ENCODE measurements around the gene METTL21A. TPM values are rescaled to one million over a fixed set of nuclear protein-coding genes. Genes with fewer than 3 reads are reported as not detected.

Gene METTL21A
- total RNA-seq, 2 donors from 2014 or later = 5.3 to 17.4 TPM

DNA sequence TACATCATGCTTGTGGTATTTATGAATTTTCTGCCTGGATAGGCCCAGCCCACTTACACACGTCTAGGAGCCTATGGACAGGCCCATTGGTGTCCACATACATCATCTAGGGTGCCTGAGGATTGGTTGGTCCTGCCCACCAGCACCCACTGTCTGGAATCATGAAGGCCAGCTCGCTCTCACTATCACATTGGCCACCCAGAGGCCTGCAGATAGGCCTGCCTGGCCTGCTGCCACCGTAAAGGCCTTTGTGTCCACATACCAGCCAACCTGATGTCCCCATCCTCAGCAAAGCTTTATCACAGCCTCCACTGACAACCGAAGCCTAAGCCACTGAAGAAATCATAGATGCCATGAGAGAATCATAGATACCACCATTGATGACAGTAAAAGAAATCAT lies 40.2 kb downstream of the METTL21A start:
- intact Hi-C loops (cut with DNase I) = no loop called here
- H3K27ac ChIP-seq = no peak overlapping the region
- no peak overlapping the region for H3K4me3 ChIP-seq
- no peaks in the 10 kb centered on the region for H3K27me3 ChIP-seq
- no peak for DNase-seq
- no peaks in the 10 kb centered on the region for H3K4me1 ChIP-seq
- no peaks in the 10 kb centered on the region for H3K9me3 ChIP-seq
- TF ChIP-seq, protein P1, sequence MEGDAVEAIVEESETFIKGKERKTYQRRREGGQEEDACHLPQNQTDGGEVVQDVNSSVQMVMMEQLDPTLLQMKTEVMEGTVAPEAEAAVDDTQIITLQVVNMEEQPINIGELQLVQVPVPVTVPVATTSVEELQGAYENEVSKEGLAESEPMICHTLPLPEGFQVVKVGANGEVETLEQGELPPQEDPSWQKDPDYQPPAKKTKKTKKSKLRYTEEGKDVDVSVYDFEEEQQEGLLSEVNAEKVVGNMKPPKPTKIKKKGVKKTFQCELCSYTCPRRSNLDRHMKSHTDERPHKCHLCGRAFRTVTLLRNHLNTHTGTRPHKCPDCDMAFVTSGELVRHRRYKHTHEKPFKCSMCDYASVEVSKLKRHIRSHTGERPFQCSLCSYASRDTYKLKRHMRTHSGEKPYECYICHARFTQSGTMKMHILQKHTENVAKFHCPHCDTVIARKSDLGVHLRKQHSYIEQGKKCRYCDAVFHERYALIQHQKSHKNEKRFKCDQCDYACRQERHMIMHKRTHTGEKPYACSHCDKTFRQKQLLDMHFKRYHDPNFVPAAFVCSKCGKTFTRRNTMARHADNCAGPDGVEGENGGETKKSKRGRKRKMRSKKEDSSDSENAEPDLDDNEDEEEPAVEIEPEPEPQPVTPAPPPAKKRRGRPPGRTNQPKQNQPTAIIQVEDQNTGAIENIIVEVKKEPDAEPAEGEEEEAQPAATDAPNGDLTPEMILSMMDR (IDR thresholded peaks at IDR 0.05) = no peak
- TF ChIP-seq POLR2A (IDR thresholded peaks at IDR 0.05) = no peak
- peaks cover 0 to 13% of the 10 kb centered on the region in 2 donors for H3K36me3 ChIP-seq (replicated peaks in 1 of 2; ENCODE audit: insufficient read depth in 1 of 2, low read depth in 2 of 2)
- no peak for ATAC-seq
- WGBS, 2 donors = 89 to 96% methylated on average over 4 of the region's 4 CpGs

DNA sequence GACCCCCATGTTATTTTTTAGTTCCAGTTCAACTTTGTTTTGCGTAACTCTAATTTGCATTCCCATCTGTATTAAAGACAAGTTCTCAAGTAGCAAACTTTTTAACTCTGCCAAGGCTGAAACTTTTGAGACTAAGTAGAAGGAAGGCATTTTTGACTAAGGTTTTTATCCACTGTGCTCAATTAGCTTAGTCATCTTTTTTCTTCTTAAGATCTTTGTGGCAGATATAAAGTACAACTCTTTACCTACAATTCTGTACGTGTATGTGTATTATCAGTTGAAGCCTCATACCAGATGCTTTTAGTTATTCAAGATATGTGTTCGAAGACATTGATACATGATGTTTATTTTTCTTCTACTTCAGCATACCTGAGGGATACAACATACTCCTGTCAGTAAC lies 53.8 kb downstream of the METTL21A start:
- 56 to 64% methylated on average over 3 of the region's 3 CpGs for WGBS, 2 donors
- H3K4me3 ChIP-seq = no peak overlapping the region
- no peaks in the 10 kb centered on the region for H3K27me3 ChIP-seq
- no peak for TF ChIP-seq POLR2A (IDR thresholded peaks at IDR 0.05)
- TF ChIP-seq, protein P1 (IDR thresholded peaks at IDR 0.05) = no peak
- H3K36me3 ChIP-seq (replicated peaks in 1 of 2; ENCODE audit: insufficient read depth in 1 of 2, low read depth in 2 of 2) = peaks cover 3 to 13% of the 10 kb centered on the region in 2 donors
- H3K9me3 ChIP-seq = no peaks in the 10 kb centered on the region
- DNase-seq (no peak), ATAC-seq (no peak)
- no peaks in the 10 kb centered on the region for H3K4me1 ChIP-seq
- intact Hi-C loops (cut with DNase I) = no loop called here
- H3K27ac ChIP-seq = no peak overlapping the region

DNA sequence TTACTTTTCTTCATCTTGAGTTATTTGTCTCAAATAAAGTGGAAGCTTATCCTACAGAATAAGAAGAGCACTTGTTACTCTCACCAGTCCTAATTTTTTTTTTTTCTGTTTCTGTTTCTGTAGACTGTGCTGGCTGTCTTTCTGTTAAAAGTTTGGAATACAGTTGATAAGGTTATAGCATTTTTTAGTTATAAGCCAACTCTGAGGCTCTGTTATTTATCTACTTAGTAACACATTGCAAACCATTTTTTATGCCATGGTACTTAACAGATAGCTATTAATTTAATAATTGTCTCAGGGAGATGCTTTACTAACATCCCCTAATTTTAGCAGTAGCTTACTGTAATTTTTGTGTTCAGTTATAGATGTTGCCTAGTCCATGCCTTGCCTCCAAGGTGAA lies 57.5 kb downstream of the METTL21A start:
- Histone ChIP-seq H3K9me3 (no peaks in the 10 kb centered on the region), H3K27ac (no peak overlapping the region), H3K27me3 (no peaks in the 10 kb centered on the region), H3K4me1 (no peaks in the 10 kb centered on the region), H3K36me3 (replicated peaks in 1 of 2; ENCODE audit: insufficient read depth in 1 of 2, low read depth in 2 of 2) (peaks cover 3 to 7% of the 10 kb centered on the region in 2 donors), H3K4me3 (no peak overlapping the region)
- no peak for DNase-seq
- no peak for ATAC-seq
- intact Hi-C loops (cut with DNase I) = no loop called here
- no peak for TF ChIP-seq POLR2A (IDR thresholded peaks at IDR 0.05)
- TF ChIP-seq, protein P1 (IDR thresholded peaks at IDR 0.05) = no peak

DNA sequence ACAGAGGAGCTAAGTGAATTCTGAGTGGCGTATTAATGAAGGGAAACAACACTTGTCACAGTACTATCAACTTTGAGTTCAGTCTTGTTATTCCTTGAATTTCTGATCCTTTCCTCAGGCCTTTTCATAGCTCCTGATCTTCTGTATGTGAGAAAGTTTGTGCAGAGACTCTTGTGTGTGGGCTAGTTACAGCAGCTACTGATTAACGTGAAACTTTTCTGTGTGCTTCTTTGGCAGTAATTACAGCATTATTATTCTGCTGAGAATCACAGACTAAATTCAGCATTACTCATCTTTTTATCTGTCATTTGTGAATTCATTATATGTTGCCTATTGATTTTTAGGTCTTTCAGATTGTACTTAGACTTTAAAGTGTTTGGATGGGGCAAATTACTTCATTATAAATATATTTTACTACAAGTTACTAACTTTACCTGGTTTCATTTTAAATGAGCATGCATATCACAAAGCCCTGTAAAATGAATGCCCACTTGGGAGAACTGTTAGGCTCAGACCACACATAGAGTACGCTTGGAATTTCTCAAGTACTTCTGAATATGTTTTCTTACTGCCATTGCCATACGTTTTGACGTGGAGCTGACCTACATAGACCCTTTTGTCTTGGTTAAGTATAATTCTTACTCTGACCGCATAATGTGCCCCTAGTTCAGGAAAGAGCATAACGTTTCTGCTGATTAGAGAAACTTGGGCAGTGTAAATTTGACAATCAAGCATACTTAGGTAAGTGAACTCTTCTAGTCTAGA lies 59.3 kb downstream of the METTL21A start:
- intact Hi-C loops (cut with DNase I) = no loop called here
- H3K4me3 ChIP-seq = no peak overlapping the region
- ATAC-seq (no peak), DNase-seq (no peak)
- H3K9me3 ChIP-seq = no peaks in the 10 kb centered on the region
- no peak for TF ChIP-seq POLR2A (IDR thresholded peaks at IDR 0.05)
- TF ChIP-seq, protein P1 (IDR thresholded peaks at IDR 0.05) = no peak
- H3K4me1 ChIP-seq = no peaks in the 10 kb centered on the region
- 77 to 84% methylated on average over 7 of the region's 7 CpGs for WGBS, 2 donors
- peaks cover 0 to 3% of the 10 kb centered on the region in 2 donors for H3K36me3 ChIP-seq (replicated peaks in 1 of 2; ENCODE audit: insufficient read depth in 1 of 2, low read depth in 2 of 2)
- no peaks in the 10 kb centered on the region for H3K27me3 ChIP-seq
- H3K27ac ChIP-seq = no peak overlapping the region

Small RNA genes lying within 50 kb of the gene (small RNA-seq; reads per million reads assigned to genes)
- gene RPS29P9 = not detected

Other genes with a start within 250 kb of the METTL21A start
- 10 to 100 TPM; 17.9 to 20.1 TPM for gene CREB1, start 95.4 kb downstream of the METTL21A start, total RNA-seq
- gene CCNYL1, start 86.2 kb upstream of the METTL21A start, total RNA-seq = 10 to 100 TPM; 14.5 to 14.8 TPM
- gene FZD5, start 144.5 kb upstream of the METTL21A start, total RNA-seq = 10 to 100 TPM; 26.7 to 27.5 TPM